ENCODE measurements around the gene CCND1.

Gene CCND1

DNA sequence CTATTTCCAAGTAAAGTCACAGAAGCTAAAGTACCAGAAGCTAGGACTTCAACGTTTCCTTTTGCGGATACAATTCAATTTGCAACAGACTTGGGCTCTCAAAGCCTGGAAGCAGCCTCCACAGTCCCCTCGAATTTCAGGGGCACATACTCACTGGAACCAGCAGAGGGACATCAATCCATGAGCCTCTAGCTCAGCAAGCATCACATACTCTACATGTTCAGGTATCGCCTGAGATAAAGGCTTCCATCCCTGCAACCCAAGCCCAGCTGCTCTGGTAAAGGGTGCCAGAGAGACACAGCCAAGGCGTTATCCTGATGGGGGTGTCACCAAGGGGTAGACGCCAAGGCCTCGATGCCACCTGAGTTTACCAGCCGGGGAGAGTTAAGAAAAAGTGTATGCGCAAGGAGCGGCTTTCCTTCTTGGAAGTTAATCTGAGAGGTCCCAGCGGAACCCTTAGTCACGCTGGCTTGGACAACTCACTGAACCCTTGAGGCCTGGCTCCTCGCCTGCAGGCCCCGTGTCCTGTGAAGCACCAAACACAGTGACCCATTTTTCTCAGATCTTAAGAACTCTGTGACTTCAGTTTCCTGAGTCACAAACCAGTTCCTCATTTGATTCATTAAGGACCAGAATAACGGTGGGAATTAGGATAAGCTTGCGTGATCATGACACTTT is 21.2 kb downstream of the CCND1 start:
- DNase-seq (ENCODE audit: extremely low spot score, insufficient read length, low read depth) (no peak), FAIRE-seq (no peak)

DNA sequence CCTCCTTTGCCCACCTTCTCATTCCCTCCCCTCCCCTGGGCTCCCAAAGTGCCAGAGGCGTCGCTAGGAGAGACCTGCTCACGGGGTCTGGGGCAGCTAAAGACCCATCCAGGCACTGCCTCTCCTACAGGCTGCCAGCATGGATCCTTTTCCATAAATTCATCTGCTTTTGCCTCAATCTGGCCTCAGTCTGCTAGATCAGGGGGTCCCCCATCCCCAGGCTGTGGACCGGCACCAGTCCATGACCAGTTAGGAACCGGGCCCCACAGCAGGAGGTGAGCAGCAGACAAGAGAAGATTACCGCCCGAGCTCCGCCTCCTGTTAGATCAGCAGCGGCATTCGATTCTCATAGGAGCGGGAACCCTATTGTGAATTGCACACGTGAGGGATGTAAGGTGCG is 21.9 kb downstream of the CCND1 start:
- DNase-seq (ENCODE audit: extremely low spot score, insufficient read length, low read depth): no peak
- no peak for FAIRE-seq

DNA sequence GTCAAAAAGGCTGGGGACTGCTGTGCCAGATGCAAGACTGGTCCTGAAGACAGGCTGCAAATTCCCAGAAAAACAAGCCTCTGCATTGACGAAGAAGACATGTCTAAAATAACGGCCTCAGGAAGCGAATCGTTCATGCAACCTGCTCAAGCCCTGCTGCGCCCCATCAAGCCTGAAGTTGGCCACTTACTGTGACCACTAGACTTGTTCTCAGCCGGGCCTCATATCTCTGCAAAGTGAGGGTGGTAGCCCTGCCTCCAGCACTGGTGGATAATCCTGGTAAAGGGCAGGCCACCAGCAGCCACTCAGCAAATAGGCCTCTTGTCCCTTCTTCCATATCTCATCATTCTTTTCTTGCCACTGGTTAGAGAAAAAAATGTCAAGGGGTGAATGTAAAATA is 22.4 kb downstream of the CCND1 start:
- FAIRE-seq: no peak
- DNase-seq (ENCODE audit: extremely low spot score, insufficient read length, low read depth): no peak

DNA sequence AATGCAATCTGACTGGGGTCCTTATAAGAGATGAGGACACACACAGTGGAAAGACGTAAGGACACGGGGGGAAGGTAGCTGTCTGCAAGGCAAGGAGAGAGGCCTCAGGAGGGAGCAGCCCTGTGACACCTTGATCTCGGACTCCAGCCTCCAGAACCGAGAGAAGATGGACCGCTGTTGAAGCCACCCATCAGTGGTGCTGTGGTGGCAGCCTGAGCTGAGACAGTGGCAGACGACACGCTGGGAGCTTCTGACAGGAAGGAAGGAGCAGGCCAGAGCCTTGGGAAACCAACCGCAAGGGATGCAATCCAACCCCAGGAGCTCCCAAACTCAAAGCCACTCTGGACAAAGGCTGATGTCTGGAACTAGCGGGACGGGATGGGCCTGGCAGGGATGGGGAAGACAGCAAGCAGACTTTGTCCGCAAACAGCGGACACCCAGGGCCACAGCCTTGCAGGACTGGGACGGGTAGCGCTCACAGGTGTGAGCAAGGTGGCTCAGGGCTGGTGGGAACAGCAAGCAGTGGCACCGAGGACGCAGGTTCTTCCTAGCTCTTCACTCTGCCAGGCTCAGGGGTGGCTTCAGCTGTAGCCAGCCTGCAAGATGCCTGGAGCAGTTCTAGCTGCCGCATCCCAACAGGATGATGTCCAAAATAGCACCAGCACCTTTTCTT is 23.3 kb downstream of the CCND1 start:
- DNase-seq (ENCODE audit: extremely low spot score, insufficient read length, low read depth) (no peak), FAIRE-seq (no peak)

DNA sequence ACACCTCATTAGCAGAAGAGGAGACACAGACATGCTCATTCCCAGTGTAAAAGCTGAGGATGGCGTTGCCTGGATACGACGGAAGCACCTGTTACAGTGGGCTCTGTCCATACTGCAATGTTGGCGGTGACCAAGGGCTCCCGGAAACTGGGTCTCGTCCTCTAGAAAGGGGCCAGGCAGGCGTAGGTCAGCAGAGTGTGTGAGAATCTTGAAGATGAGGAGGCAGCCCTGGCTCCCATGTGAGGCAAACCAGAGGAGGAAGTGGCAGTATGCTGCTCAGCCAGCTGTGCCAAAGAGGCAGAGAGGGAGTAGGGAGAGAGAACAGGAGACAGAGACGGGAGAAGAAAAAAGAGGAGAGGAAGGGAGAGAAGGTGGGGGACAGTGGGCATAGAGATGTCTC is 23.9 kb downstream of the CCND1 start:
- DNase-seq (ENCODE audit: extremely low spot score, insufficient read length, low read depth) (no peak), FAIRE-seq (no peak)

DNA sequence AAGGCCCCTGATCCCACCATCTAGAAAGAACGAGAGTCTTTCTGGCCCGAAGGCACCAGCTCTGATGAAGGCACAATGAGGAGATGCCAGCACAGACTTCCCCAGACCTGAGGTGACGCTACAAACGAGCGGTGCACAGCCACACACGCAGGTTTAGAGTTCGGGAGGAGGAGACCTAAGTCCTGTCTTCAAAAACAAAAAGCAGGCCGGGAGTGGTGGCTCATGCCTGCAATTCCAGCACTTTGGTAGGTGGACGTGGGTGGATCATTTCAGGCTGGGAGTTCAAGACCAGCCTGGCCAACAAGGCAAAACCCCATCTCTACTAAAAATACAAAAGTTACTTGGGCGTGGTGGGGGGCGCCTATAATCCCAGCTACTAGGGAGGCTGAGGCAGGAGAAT is 24.7 kb downstream of the CCND1 start:
- FAIRE-seq (no peak), DNase-seq (ENCODE audit: extremely low spot score, insufficient read length, low read depth) (no peak)

DNA sequence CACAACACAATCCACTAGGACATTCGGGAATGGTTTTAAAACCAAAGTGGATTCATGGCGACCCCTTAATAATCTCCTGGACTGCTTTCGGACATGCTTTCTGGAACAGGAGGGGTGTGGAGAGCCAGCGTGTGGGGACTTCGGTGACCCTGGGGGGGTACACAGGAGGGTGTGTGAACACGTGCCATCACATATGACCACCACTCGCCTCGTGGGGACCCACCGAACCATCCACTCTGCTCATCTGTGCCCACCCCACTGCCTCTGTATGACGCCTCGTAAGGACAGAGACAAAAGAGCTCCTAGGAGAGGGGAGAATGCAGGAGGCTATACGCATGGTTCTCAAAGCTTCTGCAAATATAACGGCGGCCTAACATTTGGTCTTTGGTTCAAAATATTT is 25.3 kb downstream of the CCND1 start:
- FAIRE-seq: no peak
- DNase-seq (ENCODE audit: extremely low spot score, insufficient read length, low read depth): no peak

DNA sequence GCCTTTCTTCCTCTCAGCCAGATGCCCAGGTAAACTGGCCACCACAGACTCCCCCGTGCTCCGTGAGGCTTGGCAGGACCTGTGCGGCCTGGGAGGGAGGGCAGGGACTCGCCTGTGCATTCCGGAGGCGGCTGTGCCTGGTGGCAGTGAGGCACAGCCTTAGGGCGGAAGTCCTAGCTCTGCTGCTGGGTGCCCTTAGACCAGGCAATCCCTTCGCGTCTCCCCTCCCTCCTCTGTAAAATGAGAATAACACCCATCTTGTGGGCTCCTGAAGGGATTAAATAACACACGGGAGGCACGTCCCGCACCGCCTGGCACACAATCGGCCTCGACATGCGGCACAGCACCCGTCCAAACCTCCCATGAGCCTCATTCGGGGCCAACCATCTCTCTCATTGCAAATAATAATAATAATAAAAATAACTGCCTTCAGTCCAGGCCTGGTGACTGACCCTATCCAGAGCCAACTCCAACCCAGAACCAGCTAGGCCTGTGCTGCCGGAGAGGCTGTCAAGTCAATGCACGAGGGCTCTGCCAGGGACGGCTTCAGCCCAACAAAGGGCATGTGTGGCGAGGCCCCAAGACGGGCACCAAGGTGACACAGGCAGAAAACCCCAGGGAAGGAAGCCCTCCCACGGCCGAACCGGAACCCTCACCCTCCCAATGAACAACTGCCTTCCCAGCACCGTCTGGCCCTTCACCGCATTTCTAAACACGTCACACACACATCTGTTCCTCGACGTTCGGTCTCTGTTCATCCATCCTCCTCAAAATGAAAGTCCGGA is 26.0 kb downstream of the CCND1 start:
- FAIRE-seq (no peak), DNase-seq (ENCODE audit: extremely low spot score, insufficient read length, low read depth) (no peak)

DNA sequence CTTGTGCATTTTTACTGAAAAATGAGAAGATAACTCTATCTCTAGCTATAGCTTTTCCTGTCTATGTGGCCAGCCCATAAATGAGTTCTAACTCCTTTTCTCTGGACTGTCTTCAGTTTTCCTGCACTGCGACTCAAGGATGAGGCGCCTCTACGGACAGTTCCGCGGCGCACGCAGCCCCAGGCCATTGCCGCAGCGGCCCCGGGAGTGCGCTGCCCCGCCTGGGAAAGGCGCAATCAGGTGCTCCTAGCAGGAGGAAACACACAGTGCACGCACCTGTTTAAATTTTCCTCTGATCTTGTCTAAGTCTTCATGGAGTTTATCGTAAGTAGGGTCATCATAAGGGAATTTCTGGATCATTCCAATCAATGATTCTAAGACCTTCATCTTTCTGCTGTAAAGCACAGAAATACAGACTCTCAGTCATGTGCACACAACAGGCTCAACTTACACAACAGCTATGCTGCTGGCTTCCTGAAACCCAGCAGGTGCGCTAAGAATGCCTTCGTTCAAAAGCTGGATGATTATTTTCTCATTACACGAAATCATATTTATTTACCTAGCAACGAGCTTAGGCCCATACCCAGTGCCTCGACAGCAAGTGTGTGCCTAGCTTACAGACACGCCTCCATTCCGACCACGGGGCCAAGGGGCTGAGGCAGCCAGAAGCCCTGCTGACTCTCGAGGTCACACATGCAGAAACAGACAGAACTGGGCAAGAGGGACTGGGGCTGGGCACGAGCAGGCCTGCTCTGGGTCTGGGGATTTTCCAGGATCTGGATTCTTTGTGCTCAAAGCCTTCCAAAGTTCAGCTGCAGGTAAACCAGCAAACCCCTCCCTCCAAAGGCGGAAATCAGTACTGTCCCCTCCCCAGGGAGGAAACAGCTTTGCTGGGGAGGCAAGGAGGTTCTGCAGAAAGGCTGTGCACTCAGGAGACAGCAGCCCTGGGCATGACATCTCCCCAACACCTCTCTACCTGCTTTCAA is 27.0 kb downstream of the CCND1 start:
- no peak for FAIRE-seq
- no peak for DNase-seq (ENCODE audit: extremely low spot score, insufficient read length, low read depth)

DNA sequence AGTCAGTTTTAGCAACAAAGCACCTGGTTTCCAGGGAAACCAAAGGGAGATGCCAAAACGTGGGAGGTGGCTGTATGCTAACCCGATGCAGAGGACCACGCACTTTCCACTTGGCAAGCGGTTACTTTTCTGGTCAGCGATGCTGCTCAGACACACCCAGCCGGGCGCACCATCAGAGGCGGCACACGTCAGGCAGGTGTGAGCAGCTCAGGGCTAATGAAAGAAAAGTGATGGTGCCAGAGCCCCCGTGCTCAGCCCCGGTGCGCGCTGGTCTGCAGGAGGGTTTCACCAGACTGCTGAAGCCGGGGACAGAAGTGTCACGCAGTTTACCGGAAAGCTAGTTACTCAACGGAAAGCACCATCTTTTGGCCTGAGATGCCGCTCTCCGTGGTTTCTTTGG is 28.5 kb downstream of the CCND1 start:
- DNase-seq (ENCODE audit: extremely low spot score, insufficient read length, low read depth) (no peak), FAIRE-seq (no peak)

DNA sequence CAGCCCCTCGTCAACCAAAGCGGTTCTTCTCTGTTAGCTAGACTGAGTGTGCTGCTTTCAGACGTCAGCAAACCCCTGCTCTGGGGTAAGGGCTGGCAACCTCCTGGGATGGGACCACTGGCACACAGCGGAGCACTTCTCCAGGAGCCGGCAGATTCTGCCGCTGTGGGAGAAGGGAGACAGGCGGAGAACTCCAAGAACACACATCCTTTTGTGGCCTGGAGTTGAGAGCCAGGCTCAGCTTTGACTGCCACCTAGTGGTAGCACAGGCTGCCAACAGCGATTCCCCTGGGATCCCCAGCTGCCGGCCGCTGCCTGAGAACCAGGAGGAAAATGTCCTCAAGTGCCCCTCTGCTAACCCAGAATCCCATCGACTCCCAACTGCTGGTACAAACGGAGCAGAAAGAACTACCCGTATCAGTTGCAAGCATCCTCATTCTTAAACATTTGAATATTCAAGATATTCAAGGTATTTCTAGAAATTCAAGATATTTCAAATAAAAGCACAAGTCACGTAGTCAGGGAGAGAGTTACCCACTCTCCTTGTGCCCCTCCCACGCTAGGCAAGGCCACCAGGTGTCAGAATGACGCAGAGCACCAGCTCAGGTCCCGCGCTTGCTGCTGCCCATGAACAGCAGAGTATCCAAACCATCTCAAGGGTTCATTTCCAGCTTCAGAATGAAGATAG is 29.3 kb downstream of the CCND1 start:
- peak; percentile 78 for FAIRE-seq

DNA sequence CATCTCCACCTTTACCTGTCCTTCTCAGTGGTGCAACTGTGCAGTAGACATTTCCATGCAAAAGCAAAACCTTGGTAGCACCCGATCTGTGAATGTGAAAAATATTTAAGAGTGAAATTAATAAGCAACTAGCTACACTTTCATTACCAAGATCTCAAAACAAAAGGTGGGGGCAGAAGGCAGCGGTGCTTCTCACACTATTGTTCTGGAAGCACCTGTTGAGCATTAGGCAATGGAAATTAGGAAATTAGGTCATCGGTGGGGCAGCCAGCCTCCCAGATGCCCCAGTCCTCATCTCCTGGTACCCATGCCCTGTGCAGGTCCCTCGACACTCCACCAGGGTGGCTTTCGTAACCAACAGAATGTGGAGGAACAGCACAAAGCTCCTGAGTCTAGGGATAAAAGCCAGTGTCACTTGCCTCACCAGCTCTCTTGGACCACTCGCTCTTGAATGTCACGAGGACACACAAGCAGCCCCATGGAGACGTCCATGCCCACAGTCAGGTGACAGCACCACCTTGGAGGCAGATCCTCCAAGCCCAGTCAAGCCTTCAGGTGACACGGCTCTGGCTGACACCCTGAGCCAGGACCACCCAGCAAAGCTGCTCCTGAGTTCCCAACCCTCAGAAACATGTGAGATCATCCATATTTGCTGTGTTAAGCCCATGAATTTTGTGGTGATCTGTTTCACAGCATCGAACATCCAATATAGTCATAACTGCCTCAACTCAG is 30.9 kb downstream of the CCND1 start:
- no peak for FAIRE-seq

More for the DNA sequence above, 29.3 kb downstream of the CCND1 start:
- peak; percentile 69 for DNase-seq (ENCODE audit: extremely low spot score, insufficient read length, low read depth)

DNA sequence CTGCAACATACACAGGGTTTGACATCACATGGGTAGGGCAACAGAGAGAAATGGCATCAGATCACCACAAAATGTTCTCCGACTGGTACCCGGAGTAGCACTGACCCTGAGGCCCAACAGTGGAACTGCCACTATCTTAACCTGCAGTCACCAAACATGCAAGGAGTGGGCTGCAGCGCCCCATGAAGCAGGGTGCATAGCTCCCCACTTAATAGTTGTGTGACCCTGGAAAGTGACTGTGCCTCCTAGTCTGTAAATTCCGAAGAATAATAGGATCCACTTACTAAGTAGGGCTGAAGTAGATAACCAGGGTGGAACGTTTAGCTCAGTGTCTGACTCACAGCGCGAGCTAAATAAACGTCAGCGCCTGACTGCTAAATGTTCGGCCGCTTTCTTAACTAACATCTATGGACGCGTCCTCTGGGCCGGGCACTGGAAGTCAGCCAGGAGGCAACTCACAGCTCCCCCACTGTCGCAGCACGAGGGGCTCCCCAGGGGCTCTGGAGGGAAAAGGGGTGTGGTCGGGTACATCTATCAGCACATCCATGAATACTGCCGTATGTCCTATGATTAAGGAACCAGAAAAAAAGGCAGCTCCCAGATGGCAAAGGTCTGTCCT is 33.4 kb downstream of the CCND1 start:
- DNase-seq (ENCODE audit: extremely low spot score, insufficient read length, low read depth) (no peak), FAIRE-seq (no peak)

More for the DNA sequence above, 30.9 kb downstream of the CCND1 start:
- no peak for DNase-seq (ENCODE audit: extremely low spot score, insufficient read length, low read depth)

DNA sequence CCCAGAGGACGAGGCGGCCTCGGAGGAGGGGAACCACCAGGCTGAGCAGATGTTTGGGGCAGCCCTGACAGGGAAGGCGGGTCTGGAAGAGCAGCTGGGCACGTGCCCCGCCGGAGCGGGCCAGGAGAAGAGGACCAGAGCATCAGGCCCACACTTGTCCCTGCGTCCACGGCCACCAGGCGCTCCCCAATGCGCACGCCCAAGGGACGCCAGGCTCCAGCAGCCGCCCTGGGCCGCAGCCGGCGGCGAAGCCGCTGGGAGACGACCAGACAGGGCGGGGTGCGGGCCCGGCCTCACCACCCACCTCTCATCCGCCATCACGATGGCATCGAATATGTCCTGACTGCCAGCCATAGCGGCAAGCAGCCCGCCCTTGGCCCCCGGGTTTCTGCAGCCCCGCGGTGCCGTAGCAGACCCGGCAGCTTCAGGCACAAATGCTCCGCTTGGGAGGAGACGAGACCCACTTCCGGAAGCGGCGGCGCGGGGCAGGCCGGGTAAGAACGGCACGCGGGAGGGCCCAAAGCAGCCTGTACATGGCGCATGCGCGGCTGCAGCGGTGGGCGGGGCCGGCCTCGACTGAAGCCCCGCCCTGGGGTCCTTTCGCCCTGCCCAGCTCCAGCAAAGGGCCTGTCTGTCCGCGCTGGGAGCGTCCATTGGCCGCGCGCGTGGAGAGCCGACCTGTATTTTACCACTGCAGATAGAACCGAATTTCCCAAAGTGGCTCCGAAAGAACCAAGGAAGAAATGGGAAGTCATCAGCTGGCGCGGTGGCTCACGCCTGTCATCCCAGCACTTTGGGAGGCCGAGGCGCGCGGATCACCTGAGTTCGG is 34.1 kb downstream of the CCND1 start, which contains the start of gene LTO1:
LTO1 (minus strand) TSS at position 468 of the 829 bp plus-strand sequence; CDS start at position 354, 114 bp downstream.
- FAIRE-seq (peak; percentile 90), DNase-seq (ENCODE audit: extremely low spot score, insufficient read length, low read depth) (peak; percentile 100)

DNA sequence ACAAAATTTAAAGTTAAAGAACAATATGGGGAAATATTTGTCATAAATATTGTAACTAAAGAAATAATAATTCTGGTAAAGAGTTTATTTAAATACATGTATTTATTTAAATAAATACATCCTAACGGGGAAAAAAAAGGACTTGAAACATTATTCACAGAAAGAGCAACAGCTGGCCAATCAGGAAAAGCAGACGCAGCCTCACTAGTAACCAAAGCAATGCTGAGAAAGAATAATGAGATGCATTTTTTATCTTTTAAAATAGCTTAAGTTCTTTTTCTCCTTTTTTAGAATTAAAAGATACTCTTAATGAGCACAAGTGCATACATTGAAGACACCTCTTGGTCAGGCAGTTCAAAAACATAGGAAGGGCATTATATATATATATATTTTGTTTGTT is 36.8 kb downstream of the CCND1 start:
- FAIRE-seq (no peak), DNase-seq (ENCODE audit: extremely low spot score, insufficient read length, low read depth) (no peak)

DNA sequence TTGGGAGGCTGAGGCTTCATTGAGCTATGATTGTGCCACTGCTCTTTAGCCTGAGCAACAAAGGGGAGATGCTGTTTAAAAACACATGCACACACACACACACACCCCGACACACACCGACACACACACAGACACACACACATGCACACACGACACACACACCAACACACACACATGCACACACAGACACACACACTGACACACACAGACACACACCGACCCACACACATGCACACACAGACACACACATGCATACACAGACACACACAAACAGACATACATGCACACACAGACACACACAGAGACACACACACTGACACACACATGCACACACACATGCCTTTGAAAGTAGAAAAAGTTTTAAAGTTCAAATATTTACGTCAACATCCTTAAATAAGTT is 39.7 kb downstream of the CCND1 start:
- no peak for DNase-seq (ENCODE audit: extremely low spot score, insufficient read length, low read depth)
- FAIRE-seq: no peak

DNA sequence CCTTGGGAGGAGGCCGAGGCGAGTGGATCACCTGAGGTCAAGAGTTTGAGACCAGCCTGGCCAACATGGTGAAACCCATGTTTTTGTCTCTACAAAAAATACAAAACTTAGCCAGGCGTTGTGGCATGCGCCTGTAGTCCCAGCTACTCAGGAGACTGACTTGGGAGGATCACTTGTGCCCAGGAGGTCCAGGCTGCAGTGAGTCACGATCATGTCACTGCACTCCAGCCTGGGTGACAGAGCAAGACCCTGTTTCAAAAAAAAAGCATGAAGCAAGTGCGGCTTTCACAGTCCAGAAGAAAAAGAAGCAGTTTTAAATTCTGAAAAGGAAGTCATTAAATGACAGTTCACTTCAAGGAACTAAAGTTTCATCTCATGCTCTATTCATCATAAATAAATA is 41.3 kb downstream of the CCND1 start:
- DNase-seq (ENCODE audit: extremely low spot score, insufficient read length, low read depth): no peak
- FAIRE-seq: no peak
